H1 (cell line): ENCODE data around the gene RHD.
"Not testable (repeated sequence)": the region's sequence is repeated elsewhere in the genome, so short reads cannot be mapped to it uniquely, and the experiment has no call there.

ENCODE experiments used
- CEBPB ChIP-seq: IDR thresholded peaks from 2 replicates; pipeline ENCODE4 v1.6.1; 2012; ENCODE audit warnings: low read depth, low read length
- CREB1 ChIP-seq: IDR thresholded peaks from 2 replicates; pipeline ENCODE4 v1.6.1; 2012; ENCODE audit warnings: inconsistent platforms
- NANOG ChIP-seq: IDR thresholded peaks from 2 replicates; pipeline ENCODE4 v1.6.1; 2011; ENCODE audit warnings: low read length, low read depth, mild to moderate bottlenecking, inconsistent platforms; ENCODE audit not compliant: insufficient read depth, poor library complexity, severe bottlenecking
- POLR2A ChIP-seq, 2 experiments: IDR thresholded peaks; 1 replicate in 1 of 2; 2 replicates in 1 of 2; pipeline ENCODE4 v1.6.1; 2011; ENCODE audit warnings: low read depth in 2 of 2, low read length in 2 of 2, mild to moderate bottlenecking in 2 of 2; ENCODE audit errors: control extremely low read depth in 1 of 2
- RFX5 ChIP-seq: IDR thresholded peaks from 2 replicates; pipeline ENCODE4 v1.6.1; 2011; ENCODE audit warnings: low read depth, low read length, improper control_type of control experiment, borderline replicate concordance
- TEAD4 ChIP-seq: IDR thresholded peaks from 2 replicates; pipeline ENCODE4 v1.6.1; 2012; ENCODE audit warnings: low read depth, low read length, inconsistent platforms, mixed read lengths
- TF ChIP-seq, protein P1 (sequence below), 3 experiments: IDR thresholded peaks; 1 replicate in 2 of 3; 2 replicates in 1 of 3; pipeline versions ENCODE4 v1.5.1 to v1.6.1; 2011; ENCODE audit warnings: low read length in 3 of 3, mild to moderate bottlenecking in 3 of 3, inconsistent platforms in 2 of 3, low read depth in 1 of 3, moderate library complexity in 1 of 3; ENCODE audit not compliant: insufficient read depth in 1 of 3; ENCODE audit errors: control extremely low read depth in 1 of 3
- TF ChIP-seq, protein P2 (sequence below): IDR thresholded peaks from 2 replicates; pipeline ENCODE4 v1.6.1; 2011; ENCODE audit warnings: low read length, improper control_type of control experiment

DNA sequence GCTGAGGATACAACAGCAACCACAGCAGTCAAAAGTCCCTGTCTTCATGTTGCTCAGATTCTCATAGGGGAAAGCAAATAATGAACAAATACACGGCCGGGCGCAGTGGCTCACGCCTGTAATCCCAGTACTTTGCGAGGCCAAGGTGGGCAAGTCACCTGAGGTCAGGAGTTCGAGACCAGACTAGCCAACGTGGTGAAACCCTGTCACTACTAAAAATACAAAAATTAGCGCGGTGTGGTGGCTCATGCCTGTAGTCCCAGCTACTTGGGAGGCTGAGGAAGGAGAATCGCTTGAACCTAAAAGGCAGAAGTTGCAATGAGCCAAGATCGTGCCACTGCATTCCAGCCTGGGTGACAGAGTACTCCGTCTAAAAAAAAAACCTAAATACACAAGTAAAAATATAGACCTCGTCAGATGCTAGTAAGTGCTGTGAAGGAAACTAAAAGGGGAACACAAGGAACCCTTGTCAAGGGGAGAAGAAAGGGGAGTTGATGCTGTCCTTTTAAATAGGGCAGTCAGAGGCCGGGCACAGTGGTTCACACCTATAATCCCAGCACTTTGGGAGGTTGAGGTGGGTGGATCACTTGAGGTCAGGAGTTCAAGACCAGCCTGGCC lies 4.1 kb upstream of the RHD start:
- not testable (repeated sequence) for TF ChIP-seq TEAD4; POLR2A (IDR thresholded peaks at IDR 0.05; ENCODE audit: control extremely low read depth in 1 of 2, low read depth in 2 of 2, low read length in 2 of 2); NANOG; CEBPB; RFX5; CREB1
- TF ChIP-seq, protein P1, sequence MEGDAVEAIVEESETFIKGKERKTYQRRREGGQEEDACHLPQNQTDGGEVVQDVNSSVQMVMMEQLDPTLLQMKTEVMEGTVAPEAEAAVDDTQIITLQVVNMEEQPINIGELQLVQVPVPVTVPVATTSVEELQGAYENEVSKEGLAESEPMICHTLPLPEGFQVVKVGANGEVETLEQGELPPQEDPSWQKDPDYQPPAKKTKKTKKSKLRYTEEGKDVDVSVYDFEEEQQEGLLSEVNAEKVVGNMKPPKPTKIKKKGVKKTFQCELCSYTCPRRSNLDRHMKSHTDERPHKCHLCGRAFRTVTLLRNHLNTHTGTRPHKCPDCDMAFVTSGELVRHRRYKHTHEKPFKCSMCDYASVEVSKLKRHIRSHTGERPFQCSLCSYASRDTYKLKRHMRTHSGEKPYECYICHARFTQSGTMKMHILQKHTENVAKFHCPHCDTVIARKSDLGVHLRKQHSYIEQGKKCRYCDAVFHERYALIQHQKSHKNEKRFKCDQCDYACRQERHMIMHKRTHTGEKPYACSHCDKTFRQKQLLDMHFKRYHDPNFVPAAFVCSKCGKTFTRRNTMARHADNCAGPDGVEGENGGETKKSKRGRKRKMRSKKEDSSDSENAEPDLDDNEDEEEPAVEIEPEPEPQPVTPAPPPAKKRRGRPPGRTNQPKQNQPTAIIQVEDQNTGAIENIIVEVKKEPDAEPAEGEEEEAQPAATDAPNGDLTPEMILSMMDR (IDR thresholded peaks at IDR 0.05; ENCODE audit: control extremely low read depth in 1 of 3, insufficient read depth in 1 of 3, low read depth in 1 of 3, low read length in 3 of 3) = not testable (repeated sequence)
- TF ChIP-seq, protein P2, sequence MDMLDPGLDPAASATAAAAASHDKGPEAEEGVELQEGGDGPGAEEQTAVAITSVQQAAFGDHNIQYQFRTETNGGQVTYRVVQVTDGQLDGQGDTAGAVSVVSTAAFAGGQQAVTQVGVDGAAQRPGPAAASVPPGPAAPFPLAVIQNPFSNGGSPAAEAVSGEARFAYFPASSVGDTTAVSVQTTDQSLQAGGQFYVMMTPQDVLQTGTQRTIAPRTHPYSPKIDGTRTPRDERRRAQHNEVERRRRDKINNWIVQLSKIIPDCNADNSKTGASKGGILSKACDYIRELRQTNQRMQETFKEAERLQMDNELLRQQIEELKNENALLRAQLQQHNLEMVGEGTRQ = not testable (repeated sequence)
